ENCODE results near the gene CDHR1. TPM values are rescaled to one million over a fixed set of nuclear protein-coding genes. Genes with fewer than 3 reads are reported as not detected.
"Not testable (repeated sequence)": the region's sequence is repeated elsewhere in the genome, so short reads cannot be mapped to it uniquely, and the experiment has no call there.

The CDHR1 gene
- total RNA-seq, 1 experiment from 2014 or later = not detected

GRCh38 chr10:84173501-84173929 is 20.8 kb upstream of the CDHR1 start, which contains the start of gene GPR15LG:
Gene GPR15LG, plus strand, starts transcription at chr10:84173801. Its CDS starts 51 bp downstream, at chr10:84173852.
- no peak for DNase-seq (ENCODE audit: low read depth)

DNA sequence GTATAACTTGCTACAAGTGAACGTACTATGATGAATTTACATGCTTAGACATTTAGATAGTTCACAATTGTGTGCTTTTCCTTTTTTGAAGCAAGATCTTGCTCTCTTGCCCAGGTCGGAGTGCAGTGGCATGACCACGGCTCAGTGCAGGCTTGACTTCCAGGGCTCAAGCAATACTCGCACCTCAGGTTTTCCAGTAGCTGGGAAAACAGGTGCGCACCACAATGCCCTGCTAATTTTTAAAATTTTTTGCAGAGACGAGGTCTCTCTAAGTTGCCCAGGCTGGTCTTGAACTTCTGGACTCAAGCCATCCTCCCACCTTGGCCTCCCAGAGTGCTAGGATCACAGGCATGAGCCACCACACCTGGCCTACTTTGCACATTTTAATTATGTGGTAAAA is 18.9 kb upstream of the CDHR1 start:
- no peak for DNase-seq (ENCODE audit: low read depth)

DNA sequence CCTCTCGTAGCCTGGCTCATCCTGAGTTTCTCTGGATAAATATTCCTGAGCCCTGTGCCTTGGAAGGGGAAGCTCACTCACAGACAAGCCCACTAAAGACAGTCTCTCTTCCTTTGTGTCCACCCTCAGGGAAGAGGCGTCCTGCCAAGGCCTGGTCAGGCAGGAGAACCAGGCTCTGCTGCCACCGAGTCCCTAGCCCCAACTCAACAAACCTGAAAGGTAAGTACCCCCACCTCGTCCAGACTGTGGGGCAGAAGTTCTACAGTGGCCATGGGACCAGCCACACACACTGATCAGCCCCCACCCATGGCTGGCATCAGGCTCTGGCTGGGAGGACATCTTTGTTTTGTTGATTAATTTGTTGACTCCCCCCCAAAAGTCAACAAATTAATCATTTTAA is 18.0 kb upstream of the CDHR1 start:
- DNase-seq (ENCODE audit: low read depth) = no peak

DNA sequence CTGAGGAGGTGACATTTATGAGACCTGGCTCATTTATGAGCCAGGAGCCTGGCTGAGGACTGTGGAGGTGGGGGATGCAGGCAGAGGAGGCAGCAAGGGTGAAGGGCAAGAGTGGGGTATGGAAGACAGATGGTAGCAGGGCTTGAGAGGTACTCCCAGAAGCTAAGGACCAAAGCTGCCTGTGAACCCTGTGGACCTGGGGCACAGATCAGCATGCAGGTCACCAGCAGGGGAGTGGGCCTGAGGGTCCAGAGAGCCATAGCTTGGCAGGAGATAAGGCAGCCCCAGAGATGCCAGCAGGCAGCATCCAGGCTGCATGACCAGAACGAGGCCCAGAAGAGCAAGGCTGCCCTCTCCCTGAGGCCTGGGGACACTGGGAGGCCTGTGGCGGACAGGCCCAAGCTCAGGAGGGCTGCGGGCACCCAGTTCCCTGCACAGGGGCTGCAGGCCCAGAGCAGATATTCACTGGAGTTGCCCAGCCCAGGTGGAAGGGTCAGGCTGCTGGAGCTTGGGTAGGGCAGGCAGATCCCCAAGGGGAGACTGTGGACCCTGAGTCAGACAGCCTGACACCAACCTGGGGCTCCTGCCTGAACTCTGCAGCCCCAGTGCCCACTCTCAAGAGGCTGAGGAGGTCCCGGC is 17.4 kb upstream of the CDHR1 start:
- no peak for DNase-seq (ENCODE audit: low read depth)

GRCh38 chr10:84177541-84178141 is 16.7 kb upstream of the CDHR1 start:
- no peak for DNase-seq (ENCODE audit: low read depth)

GRCh38 chr10:84178160-84178609 is 16.2 kb upstream of the CDHR1 start:
- no peak for DNase-seq (ENCODE audit: low read depth)

DNA sequence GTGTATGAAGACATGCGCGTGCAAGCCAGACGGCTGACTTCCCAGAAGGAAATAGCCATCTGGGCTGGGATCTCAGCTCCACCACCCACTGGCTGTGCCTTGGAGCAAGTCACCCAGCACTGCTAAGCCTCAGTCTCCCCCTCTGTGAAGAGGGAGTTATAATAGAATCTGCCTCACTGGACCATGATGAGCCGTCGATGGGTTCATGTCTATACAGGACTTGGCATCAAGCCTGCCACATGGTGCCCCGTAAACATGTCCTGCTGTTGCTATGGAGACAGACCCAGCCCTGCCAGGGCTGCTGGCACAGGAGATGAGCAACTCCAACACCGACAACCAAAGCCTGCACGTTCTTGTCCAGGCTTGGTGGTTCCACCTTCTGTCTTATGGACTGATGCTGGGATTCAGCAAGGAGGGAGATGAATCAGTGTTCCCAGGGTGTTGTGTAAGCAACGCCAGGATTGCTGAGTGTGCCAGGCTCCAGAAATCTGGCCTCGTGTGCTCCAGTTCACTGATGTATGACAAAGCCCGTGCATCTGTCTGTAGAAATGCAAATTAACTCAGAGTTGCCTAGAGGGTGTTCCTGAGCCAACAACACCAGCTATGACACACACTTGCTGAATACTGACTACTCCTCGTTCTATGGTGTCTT is 15.2 kb upstream of the CDHR1 start:
- peak; percentile 58 for DNase-seq (ENCODE audit: low read depth)

DNA sequence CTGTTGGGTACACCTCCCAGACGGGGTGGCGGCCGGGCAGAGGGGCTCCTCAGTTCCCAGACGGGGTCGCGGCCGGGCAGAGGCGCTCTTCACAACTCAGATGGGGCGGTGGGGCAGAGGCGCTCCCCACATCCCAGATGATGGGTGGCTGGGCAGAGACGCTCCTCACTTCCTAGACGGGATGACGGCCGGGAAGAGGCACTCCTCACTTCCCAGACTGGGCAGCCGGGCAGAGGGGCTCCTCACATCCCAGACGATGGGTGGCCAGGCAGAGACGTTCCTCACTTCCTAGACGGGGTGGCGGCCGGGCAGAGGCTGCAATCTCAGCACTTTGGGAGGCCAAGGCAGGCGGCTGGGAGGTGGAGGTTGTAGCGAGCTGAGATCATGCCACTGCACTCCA is 14.0 kb upstream of the CDHR1 start:
- DNase-seq (ENCODE audit: low read depth) = not testable (repeated sequence)

DNA sequence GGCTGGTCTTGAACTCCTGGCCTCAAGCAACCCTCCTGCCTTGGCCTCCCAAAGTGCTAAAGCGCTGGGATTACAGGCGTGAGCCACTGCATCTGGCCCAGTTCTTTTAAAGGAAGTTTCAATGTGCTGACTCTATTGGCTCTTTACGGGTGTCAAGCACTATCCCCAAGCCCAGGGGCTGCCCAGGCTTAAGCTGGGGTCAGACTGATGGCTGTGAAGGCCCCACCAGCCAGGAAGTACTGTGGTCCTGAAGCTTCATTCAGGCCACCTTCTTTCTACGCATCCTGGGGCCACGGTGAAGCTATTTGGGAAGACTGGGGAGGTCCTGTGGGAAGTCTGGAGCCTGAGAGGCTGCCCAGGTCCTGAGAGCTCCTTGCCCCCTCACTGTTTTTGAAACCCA is 12.7 kb upstream of the CDHR1 start:
- DNase-seq (ENCODE audit: low read depth) = no peak

- DNase-seq (ENCODE audit: low read depth) = no peak
Observed at GRCh38 chr10:84184517-84184916, 9.8 kb upstream of the CDHR1 start.

DNA sequence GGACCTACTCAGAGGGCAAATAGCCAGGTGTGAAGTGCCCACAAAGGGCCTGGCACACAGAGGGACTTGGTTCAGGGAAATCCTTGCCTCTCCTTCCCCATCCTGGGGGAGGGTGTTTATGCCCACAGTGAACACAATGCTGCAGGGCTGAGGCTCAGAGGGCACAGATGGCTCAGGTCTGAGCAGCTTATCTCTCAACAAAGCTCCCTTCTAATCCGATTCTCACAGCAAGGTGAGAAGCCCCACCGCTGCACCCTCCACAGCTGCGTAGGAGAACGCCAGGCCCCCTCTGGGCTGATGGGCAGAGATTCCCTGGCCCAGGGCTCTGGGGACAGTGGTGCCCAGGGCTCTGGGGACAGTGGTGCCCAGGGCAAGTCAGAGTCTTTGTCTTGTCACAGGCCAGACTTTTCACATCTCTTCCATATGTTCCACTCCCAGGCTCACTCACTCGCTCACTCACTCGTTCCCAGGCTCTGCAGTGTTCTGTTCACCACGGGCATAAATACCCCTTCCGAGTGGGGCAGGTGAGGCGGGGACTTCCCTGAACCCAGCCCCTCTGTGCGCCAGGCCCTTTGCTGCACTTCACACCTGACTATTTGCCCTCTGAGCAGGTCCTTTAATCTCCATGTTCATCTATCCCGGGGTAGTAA is 8.7 kb upstream of the CDHR1 start:
- no peak for DNase-seq (ENCODE audit: low read depth)

- DNase-seq (ENCODE audit: low read depth) = no peak
Observed at GRCh38 chr10:84188815-84189214, 5.5 kb upstream of the CDHR1 start.

DNA sequence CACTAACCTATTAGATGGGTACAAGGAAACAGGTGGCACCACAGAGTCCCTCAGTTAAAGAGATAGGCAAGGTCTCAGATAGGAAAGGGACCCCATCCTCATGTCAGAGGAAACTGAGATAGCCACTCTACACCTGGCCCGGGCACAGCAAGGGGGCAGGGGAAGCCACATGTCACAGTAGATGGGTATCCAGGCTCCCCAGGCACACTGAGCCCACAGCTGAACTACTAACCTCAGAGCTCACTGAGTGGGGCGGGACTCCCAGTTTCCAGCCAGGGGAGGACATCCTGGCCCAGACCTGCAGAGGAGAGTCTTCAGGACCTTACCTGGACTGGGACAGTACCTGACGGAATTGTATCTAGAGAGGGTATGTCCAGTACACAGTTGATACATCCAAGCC is 3.7 kb upstream of the CDHR1 start:
- DNase-seq (ENCODE audit: low read depth) = no peak

DNA sequence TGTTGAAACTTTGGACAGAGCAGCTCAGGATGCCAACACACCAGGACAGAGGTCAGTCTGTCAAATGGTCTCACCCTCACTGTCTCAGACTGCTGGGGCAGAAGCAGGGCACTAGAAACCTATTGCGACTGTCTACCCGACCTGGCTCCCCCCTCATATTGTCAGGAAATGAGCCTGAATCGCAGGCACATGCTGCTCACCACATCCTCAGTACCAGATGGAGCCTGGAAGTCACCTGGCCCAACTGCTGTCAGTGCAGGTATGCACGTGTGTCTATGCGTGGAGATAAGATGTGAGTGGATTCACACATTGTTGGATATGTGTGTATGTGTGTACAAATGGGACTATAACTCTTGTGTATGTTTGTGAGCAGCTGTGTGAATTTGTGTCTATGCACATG is 3.2 kb upstream of the CDHR1 start:
- DNase-seq (ENCODE audit: low read depth) = no peak

DNA sequence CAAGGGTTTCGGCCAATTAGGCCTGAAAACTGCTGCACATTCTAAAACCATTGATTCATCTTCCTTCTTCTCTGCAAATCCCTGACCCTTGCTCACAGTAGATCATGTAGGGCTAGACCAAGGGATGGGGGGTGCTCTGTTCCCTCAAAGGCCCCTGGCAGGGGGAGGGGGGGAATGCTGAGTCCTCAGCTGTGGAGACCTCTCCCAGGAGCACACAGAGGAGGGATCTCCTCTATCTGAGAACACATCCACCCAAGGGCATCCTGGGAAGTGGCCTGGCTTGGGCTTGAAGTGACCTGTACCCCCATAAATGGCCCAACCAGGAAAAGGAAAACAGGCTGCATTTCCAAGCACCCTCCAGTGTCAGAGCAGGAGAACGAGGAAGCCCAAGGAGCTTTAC is 1.0 kb upstream of the CDHR1 start:
- no peak for DNase-seq (ENCODE audit: low read depth)

- DNase-seq (ENCODE audit: low read depth) = no peak
Observed at GRCh38 chr10:84193846-84194423, 402 bp upstream of the CDHR1 start.

DNA sequence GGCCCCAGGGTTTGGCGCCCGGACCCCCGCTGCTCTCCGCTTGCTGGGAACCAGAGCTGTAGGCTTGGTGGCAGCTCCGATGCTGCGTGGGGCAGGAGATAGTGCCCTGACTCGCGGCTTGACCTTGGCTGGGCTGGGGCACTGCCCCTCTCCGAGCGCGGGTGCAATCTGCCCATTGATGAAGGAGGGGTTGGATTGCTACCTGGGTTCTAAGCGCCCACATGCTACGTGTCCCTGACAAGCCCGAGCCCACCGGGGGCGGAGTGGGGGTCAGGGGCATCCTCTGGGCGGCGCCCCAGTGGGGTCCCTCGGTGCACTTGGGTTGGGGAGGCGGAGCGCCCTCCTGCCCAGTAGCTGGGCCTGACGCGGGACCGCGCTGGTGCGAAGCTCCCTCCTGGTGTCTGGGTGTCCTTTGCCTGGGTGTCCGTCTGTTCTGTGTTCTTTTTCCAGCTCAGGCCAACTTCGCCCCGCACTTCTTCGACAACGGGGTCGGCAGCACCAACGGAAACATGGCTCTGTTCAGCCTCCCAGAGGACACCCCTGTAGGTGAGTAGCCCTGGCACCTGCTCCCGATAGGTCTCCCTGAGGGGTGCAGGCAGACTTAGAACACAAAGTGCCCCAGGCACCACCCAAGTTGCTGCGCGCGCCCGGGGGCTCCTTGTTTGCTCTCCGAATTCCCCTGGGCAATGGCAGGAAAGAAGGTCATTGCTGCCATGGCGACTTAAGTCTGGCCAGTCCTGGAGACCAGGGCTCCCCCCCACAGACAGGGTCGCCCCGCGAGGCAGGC is 900 bp downstream of the CDHR1 start:
- no peak for DNase-seq (ENCODE audit: low read depth)

- no peak for DNase-seq (ENCODE audit: low read depth)
Observed at GRCh38 chr10:84196083-84196482, 1.7 kb downstream of the CDHR1 start.

GRCh38 chr10:84196941-84197340 is 2.6 kb downstream of the CDHR1 start:
- DNase-seq (ENCODE audit: low read depth) = no peak

- no peak for DNase-seq (ENCODE audit: low read depth)
Observed at GRCh38 chr10:84197643-84198042, 3.3 kb downstream of the CDHR1 start.

Measured in HT1080 (cell line).